Measurements from ENCODE around the gene CIITA. TPM values are rescaled to one million over a fixed set of nuclear protein-coding genes. Genes with fewer than 3 reads are reported as not detected.
"Not testable (repeated sequence)": the region's sequence is repeated elsewhere in the genome, so short reads cannot be mapped to it uniquely, and the experiment has no call there.

Gene CIITA
- total RNA-seq (5.6 TPM), polyA plus RNA-seq (6.4 TPM)

GRCh38 chr16:10876799-10877341, at the start of gene CIITA:
Gene CIITA, plus strand, starts transcription at chr16:10877202. Its CDS starts 129 bp downstream, at chr16:10877331.
- no peak for DNase-seq (ENCODE audit: extremely low spot score)
- 43% methylated on average over 9 of the region's 9 CpGs for WGBS
- H3K4me3 ChIP-seq (ENCODE audit: low read depth, low read length), result no peak within 1 kb of the TSS
- H3K27ac ChIP-seq (ENCODE audit: low read depth), result no peak within 1 kb of the TSS
- H3K4me1 ChIP-seq (ENCODE audit: insufficient read depth), result no peaks in the 10 kb centered on the region
- no peaks in the 10 kb centered on the region for H3K36me3 ChIP-seq (ENCODE audit: insufficient read depth)

- no peaks in the 10 kb centered on the region for H3K36me3 ChIP-seq (ENCODE audit: insufficient read depth)
These were observed 49.2 kb upstream of the CIITA start for GRCh38 chr16:10827691-10828341.

GRCh38 chr16:10828851-10829366, 48.1 kb upstream of the CIITA start:
- Histone ChIP-seq H3K4me1 (ENCODE audit: insufficient read depth) (peaks cover 2% of the 10 kb centered on the region), H3K27ac (ENCODE audit: low read depth) (peak overlapping the region; percentile 49), H3K4me3 (ENCODE audit: low read depth, low read length) (no peak overlapping the region), H3K36me3 (ENCODE audit: insufficient read depth) (no peaks in the 10 kb centered on the region)
- DNase-seq (ENCODE audit: extremely low spot score), result peak; percentile 57
- 10% methylated on average over 17 of the region's 17 CpGs for WGBS

More at GRCh38 chr16:10827691-10828341, 49.2 kb upstream of the CIITA start:
- Histone ChIP-seq H3K4me1 (ENCODE audit: insufficient read depth) (peaks cover 2% of the 10 kb centered on the region), H3K27ac (ENCODE audit: low read depth) (peak overlapping the region; percentile 87), H3K4me3 (ENCODE audit: low read depth, low read length) (no peak overlapping the region)
- peak; percentile 66 for DNase-seq (ENCODE audit: extremely low spot score)
- 18% methylated on average over 11 of the region's 11 CpGs for WGBS

- not testable (repeated sequence) for H3K36me3 ChIP-seq (ENCODE audit: insufficient read depth); H3K4me3 ChIP-seq (ENCODE audit: low read depth, low read length); H3K27ac ChIP-seq (ENCODE audit: low read depth); H3K4me1 ChIP-seq (ENCODE audit: insufficient read depth); DNase-seq (ENCODE audit: extremely low spot score)
- WGBS, result 37% methylated on average over 18 of the region's 18 CpGs
These were observed 47.5 kb upstream of the CIITA start for GRCh38 chr16:10829390-10830098.

- not testable (repeated sequence) for DNase-seq (ENCODE audit: extremely low spot score); H3K27ac ChIP-seq (ENCODE audit: low read depth); H3K36me3 ChIP-seq (ENCODE audit: insufficient read depth); H3K4me3 ChIP-seq (ENCODE audit: low read depth, low read length); H3K4me1 ChIP-seq (ENCODE audit: insufficient read depth)
These were observed 46.8 kb upstream of the CIITA start for GRCh38 chr16:10830240-10830639.

GRCh38 chr16:10831894-10832886, 44.8 kb upstream of the CIITA start:
- Histone ChIP-seq H3K27ac (ENCODE audit: low read depth) (no peak overlapping the region), H3K36me3 (ENCODE audit: insufficient read depth) (no peaks in the 10 kb centered on the region), H3K4me1 (ENCODE audit: insufficient read depth) (peaks cover 2% of the 10 kb centered on the region), H3K4me3 (ENCODE audit: low read depth, low read length) (no peak overlapping the region)
- WGBS, result 84% methylated on average over 10 of the region's 10 CpGs
- no peak for DNase-seq (ENCODE audit: extremely low spot score)

GRCh38 chr16:10833271-10833670, 43.7 kb upstream of the CIITA start:
- Histone ChIP-seq H3K36me3 (ENCODE audit: insufficient read depth) (no peaks in the 10 kb centered on the region), H3K4me1 (ENCODE audit: insufficient read depth) (peaks cover 2% of the 10 kb centered on the region), H3K4me3 (ENCODE audit: low read depth, low read length) (no peak overlapping the region), H3K27ac (ENCODE audit: low read depth) (no peak overlapping the region)
- DNase-seq (ENCODE audit: extremely low spot score), result no peak
- 94% methylated on average over 5 of the region's 5 CpGs for WGBS

GRCh38 chr16:10834130-10834529, 42.9 kb upstream of the CIITA start:
- 85% methylated on average over 10 of the region's 10 CpGs for WGBS

GRCh38 chr16:10834766-10835165, 42.2 kb upstream of the CIITA start:
- WGBS, result 87% methylated on average over 1 of the region's 1 CpG
- Histone ChIP-seq H3K27ac (ENCODE audit: low read depth) (no peak overlapping the region), H3K36me3 (ENCODE audit: insufficient read depth) (no peaks in the 10 kb centered on the region), H3K4me3 (ENCODE audit: low read depth, low read length) (no peak overlapping the region), H3K4me1 (ENCODE audit: insufficient read depth) (no peaks in the 10 kb centered on the region)
- DNase-seq (ENCODE audit: extremely low spot score), result no peak

More at GRCh38 chr16:10834130-10834529, 42.9 kb upstream of the CIITA start:
- Histone ChIP-seq H3K27ac (ENCODE audit: low read depth) (no peak overlapping the region), H3K4me1 (ENCODE audit: insufficient read depth) (no peaks in the 10 kb centered on the region), H3K36me3 (ENCODE audit: insufficient read depth) (no peaks in the 10 kb centered on the region), H3K4me3 (ENCODE audit: low read depth, low read length) (no peak overlapping the region)
- no peak for DNase-seq (ENCODE audit: extremely low spot score)

GRCh38 chr16:10835281-10835931, 41.6 kb upstream of the CIITA start:
- WGBS, result 86% methylated on average over 7 of the region's 7 CpGs
- Histone ChIP-seq H3K27ac (ENCODE audit: low read depth) (no peak overlapping the region), H3K4me1 (ENCODE audit: insufficient read depth) (no peaks in the 10 kb centered on the region), H3K36me3 (ENCODE audit: insufficient read depth) (no peaks in the 10 kb centered on the region), H3K4me3 (ENCODE audit: low read depth, low read length) (no peak overlapping the region)
- DNase-seq (ENCODE audit: extremely low spot score), result no peak

GRCh38 chr16:10836174-10836853, 40.7 kb upstream of the CIITA start:
- DNase-seq (ENCODE audit: extremely low spot score), result no peak
- H3K4me3 ChIP-seq (ENCODE audit: low read depth, low read length), result no peak overlapping the region
- H3K4me1 ChIP-seq (ENCODE audit: insufficient read depth), result no peaks in the 10 kb centered on the region
- H3K27ac ChIP-seq (ENCODE audit: low read depth), result no peak overlapping the region
- WGBS, result 68% methylated on average over 1 of the region's 1 CpG
- H3K36me3 ChIP-seq (ENCODE audit: insufficient read depth), result no peaks in the 10 kb centered on the region

- WGBS, result 80% methylated on average over 10 of the region's 10 CpGs
- H3K4me1 ChIP-seq (ENCODE audit: insufficient read depth), result no peaks in the 10 kb centered on the region
- no peaks in the 10 kb centered on the region for H3K36me3 ChIP-seq (ENCODE audit: insufficient read depth)
- no peak overlapping the region for H3K27ac ChIP-seq (ENCODE audit: low read depth)
- H3K4me3 ChIP-seq (ENCODE audit: low read depth, low read length), result no peak overlapping the region
- DNase-seq (ENCODE audit: extremely low spot score), result no peak
These were observed 38.3 kb upstream of the CIITA start for GRCh38 chr16:10838621-10839278.

Measured in urinary bladder (tissue), 4 donors.